ENCODE results near the gene TCAF1. TPM values are rescaled to one million over a fixed set of nuclear protein-coding genes. Genes with fewer than 3 reads are reported as not detected.

The TCAF1 gene
- 42.0 and 64.5 TPM in 2 replicates for total RNA-seq (2014; rRNA removed; shearing (Covaris generic); ENCODE audit: low replicate concordance)

GRCh38 chr7:143901668-143902331, at the start of gene TCAF1:
TSS of gene TCAF1 (minus strand) at chr7:143902176. CDS start at chr7:143876608, 25,568 bp downstream.
- Histone ChIP-seq H3K4me3 (peak within 1 kb of the TSS; percentile 80), H3K27me3 (no peaks in the 10 kb centered on the region), H3K36me3 (peaks cover 30% of the 10 kb centered on the region), H3K9me3 (peaks cover 8% of the 10 kb centered on the region; the same call in 1 of the 2 replicates)
- DNase-seq: peak; percentile 93

GRCh38 chr7:143948733-143949132, 46.8 kb upstream of the TCAF1 start:
- no peak for DNase-seq
- H3K27me3 ChIP-seq: no peaks in the 10 kb centered on the region
- H3K36me3 ChIP-seq: no peaks in the 10 kb centered on the region
- peaks cover 14% of the 10 kb centered on the region; the same call in 1 of the 2 replicates for H3K9me3 ChIP-seq
- no peak overlapping the region for H3K4me3 ChIP-seq

GRCh38 chr7:143947111-143947510, 45.1 kb upstream of the TCAF1 start:
- DNase-seq: no peak
- Histone ChIP-seq H3K27me3 (no peaks in the 10 kb centered on the region), H3K4me3 (no peak overlapping the region), H3K36me3 (no peaks in the 10 kb centered on the region), H3K9me3 (peaks cover 14% of the 10 kb centered on the region; the same call in 1 of the 2 replicates)

GRCh38 chr7:143945423-143945822, 43.4 kb upstream of the TCAF1 start:
- Histone ChIP-seq H3K27me3 (no peaks in the 10 kb centered on the region), H3K9me3 (peaks cover 14% of the 10 kb centered on the region; the same call in 1 of the 2 replicates), H3K4me3 (no peak overlapping the region), H3K36me3 (no peaks in the 10 kb centered on the region)
- DNase-seq: no peak

GRCh38 chr7:143938379-143939243, 36.6 kb upstream of the TCAF1 start:
- Histone ChIP-seq H3K36me3 (no peaks in the 10 kb centered on the region), H3K27me3 (no peaks in the 10 kb centered on the region), H3K9me3 (no peaks in the 10 kb centered on the region), H3K4me3 (no peak overlapping the region)
- DNase-seq: no peak

GRCh38 chr7:143936087-143937009, 34.4 kb upstream of the TCAF1 start:
- H3K36me3 ChIP-seq: no peaks in the 10 kb centered on the region
- no peaks in the 10 kb centered on the region for H3K27me3 ChIP-seq
- no peak overlapping the region for H3K4me3 ChIP-seq
- peak; percentile 70 for DNase-seq
- 0 out of 2 replicates have a peak, but pooled peaks cover 3% of the 10 kb centered on the region for H3K9me3 ChIP-seq

- DNase-seq: peak; percentile 24
- H3K4me3 ChIP-seq: no peak within 1 kb of the TSS
- H3K9me3 ChIP-seq: 0 out of 2 replicates have a peak, but pooled peaks cover 3% of the 10 kb centered on the region
- no peaks in the 10 kb centered on the region for H3K36me3 ChIP-seq
- no peaks in the 10 kb centered on the region for H3K27me3 ChIP-seq
Measured at GRCh38 chr7:143934526-143935325, 32.8 kb upstream of the TCAF1 start, which contains the start of gene OR2F2. TSS of gene OR2F2 (plus strand) at chr7:143935233. CDS start at chr7:143935233, 0 bp downstream.

- Histone ChIP-seq H3K27me3 (no peaks in the 10 kb centered on the region), H3K4me3 (no peak overlapping the region), H3K9me3 (0 out of 2 replicates have a peak, but pooled peaks cover 3% of the 10 kb centered on the region), H3K36me3 (no peaks in the 10 kb centered on the region)
- no peak for DNase-seq
Measured at GRCh38 chr7:143931739-143932138, 29.8 kb upstream of the TCAF1 start.

- peak; percentile 7 for DNase-seq
Measured at GRCh38 chr7:143929224-143929920, 27.4 kb upstream of the TCAF1 start.

GRCh38 chr7:143924851-143925250, 22.9 kb upstream of the TCAF1 start:
- Histone ChIP-seq H3K27me3 (no peaks in the 10 kb centered on the region), H3K4me3 (no peak overlapping the region), H3K36me3 (no peaks in the 10 kb centered on the region), H3K9me3 (no peaks in the 10 kb centered on the region)
- no peak for DNase-seq

More at GRCh38 chr7:143929224-143929920, 27.4 kb upstream of the TCAF1 start:
- 0 out of 2 replicates have a peak, but pooled peaks cover 3% of the 10 kb centered on the region for H3K9me3 ChIP-seq
- H3K4me3 ChIP-seq: no peak overlapping the region
- H3K27me3 ChIP-seq: no peaks in the 10 kb centered on the region
- no peaks in the 10 kb centered on the region for H3K36me3 ChIP-seq

GRCh38 chr7:143914938-143915652, 13.1 kb upstream of the TCAF1 start:
- Histone ChIP-seq H3K36me3 (no peaks in the 10 kb centered on the region), H3K9me3 (no peaks in the 10 kb centered on the region), H3K27me3 (no peaks in the 10 kb centered on the region), H3K4me3 (no peak overlapping the region)
- DNase-seq: no peak

- no peak overlapping the region for H3K4me3 ChIP-seq
- no peaks in the 10 kb centered on the region for H3K36me3 ChIP-seq
- DNase-seq: no peak
- no peaks in the 10 kb centered on the region for H3K9me3 ChIP-seq
- H3K27me3 ChIP-seq: no peaks in the 10 kb centered on the region
Measured at GRCh38 chr7:143913945-143914615, 12.1 kb upstream of the TCAF1 start.

- DNase-seq: no peak
- H3K27me3 ChIP-seq: no peaks in the 10 kb centered on the region
- H3K36me3 ChIP-seq: no peaks in the 10 kb centered on the region
- H3K9me3 ChIP-seq: no peaks in the 10 kb centered on the region
- no peak overlapping the region for H3K4me3 ChIP-seq
Measured at GRCh38 chr7:143910473-143911248, 8.7 kb upstream of the TCAF1 start.

All from MG63 (cell line).